Peyer's patch (tissue), 4 donors: ENCODE measurements around the gene ABCA3.

Source experiments
- POLR2A ChIP-seq, 2 donors: fragments of 450-650 bp; IDR thresholded peaks; one replicate each; pipeline ENCODE4 v1.5.1; 2017; ENCODE audit warnings: antibody characterized with exemption in 2 of 2, mild to moderate bottlenecking in 2 of 2, moderate library complexity in 2 of 2
- TF ChIP-seq, protein P1 (sequence below), 6 experiments: fragments of 450-650 bp in 4 of 6; fragments of 200-600 bp in 2 of 6; sonication (generic) in 1 of 6; IDR thresholded peaks; one replicate each; pipeline ENCODE4 v1.5.1; 2017 to 2019; ENCODE audit warnings: antibody characterized with exemption in 6 of 6, mild to moderate bottlenecking in 3 of 6, moderate library complexity in 1 of 6

DNA sequence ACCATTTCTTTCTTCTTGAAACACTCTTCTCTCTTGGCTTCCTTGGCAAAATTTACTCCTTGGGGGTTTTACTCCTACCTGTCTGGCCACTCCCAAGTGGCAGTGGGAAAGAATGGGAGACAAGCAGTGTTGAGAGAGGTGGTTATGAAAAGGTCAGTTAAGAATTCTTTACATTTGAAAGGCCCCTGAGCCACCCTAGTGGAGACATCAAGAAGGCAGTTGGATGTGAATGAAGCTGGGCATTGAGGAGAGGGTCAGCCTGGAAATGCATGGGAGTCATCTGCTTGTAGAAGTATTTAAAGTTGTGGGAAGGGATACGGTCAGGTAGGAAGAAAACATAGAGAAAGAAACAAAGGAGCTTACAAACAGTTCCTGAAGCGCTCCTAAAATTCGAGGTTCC, 46.5 kb upstream of the ABCA3 start:
- TF ChIP-seq, protein P1, sequence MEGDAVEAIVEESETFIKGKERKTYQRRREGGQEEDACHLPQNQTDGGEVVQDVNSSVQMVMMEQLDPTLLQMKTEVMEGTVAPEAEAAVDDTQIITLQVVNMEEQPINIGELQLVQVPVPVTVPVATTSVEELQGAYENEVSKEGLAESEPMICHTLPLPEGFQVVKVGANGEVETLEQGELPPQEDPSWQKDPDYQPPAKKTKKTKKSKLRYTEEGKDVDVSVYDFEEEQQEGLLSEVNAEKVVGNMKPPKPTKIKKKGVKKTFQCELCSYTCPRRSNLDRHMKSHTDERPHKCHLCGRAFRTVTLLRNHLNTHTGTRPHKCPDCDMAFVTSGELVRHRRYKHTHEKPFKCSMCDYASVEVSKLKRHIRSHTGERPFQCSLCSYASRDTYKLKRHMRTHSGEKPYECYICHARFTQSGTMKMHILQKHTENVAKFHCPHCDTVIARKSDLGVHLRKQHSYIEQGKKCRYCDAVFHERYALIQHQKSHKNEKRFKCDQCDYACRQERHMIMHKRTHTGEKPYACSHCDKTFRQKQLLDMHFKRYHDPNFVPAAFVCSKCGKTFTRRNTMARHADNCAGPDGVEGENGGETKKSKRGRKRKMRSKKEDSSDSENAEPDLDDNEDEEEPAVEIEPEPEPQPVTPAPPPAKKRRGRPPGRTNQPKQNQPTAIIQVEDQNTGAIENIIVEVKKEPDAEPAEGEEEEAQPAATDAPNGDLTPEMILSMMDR (IDR thresholded peaks at IDR 0.05) = peak in 1 of 6 experiments; percentile 14
- TF ChIP-seq POLR2A (IDR thresholded peaks at IDR 0.05) = no peak
